ENCODE measurements around the gene CSGALNACT2. TPM values are rescaled to one million over a fixed set of nuclear protein-coding genes. Genes with fewer than 3 reads are reported as not detected.

Gene CSGALNACT2
- total and polyA plus RNA-seq, 2 of the 13 experiments (the other 11 are each of a cell fraction or from before 2014, with no cell fraction given) = 3.3 to 7.1 TPM

GRCh38 chr10:43229208-43230061 lies 91.2 kb downstream of the CSGALNACT2 start:
- intact Hi-C loops (cut with micrococcal nuclease; ENCODE audit: unreplicated experiment) (no loop called here), in situ Hi-C loops (cut with HindIII; ENCODE audit: extremely low pct_ligation_motif_present, low pct_unique_long_range_greater_than_20kb) (no loop called here)
- no peak overlapping the region for H3K9ac ChIP-seq (ENCODE audit: insufficient read depth, low read depth, low read length)
- ATAC-seq (peak; percentile 80), FAIRE-seq (no peak), DNase-seq (ENCODE audit: low spot score) (no peak)
- ChIA-PET POLR2A (no interaction called here), CTCF (ENCODE audit: low intra/inter-chr PET ratio, low total read pairs) (no interaction called here)
- 10% methylated on average over 12 of the region's 99 CpGs for WGBS (ENCODE audit: low lambda C conversion rate)
- H3K27ac ChIP-seq (ENCODE audit: extremely low read length, insufficient read depth, low read length) = no peak overlapping the region
- H3K27me3 ChIP-seq (ENCODE audit: control insufficient read depth in 1 of 2, insufficient read depth in 2 of 2, low read length in 2 of 2) = peaks cover 11 to 59% of the 10 kb centered on the region in 2 experiments; a peak in 4 of 5 replicates
- no peaks in the 10 kb centered on the region for H3K79me2 ChIP-seq (ENCODE audit: insufficient read depth, low read length)
- no peaks in the 10 kb centered on the region for H3K9me3 ChIP-seq (ENCODE audit: low read length)
- H3K36me3 ChIP-seq (replicated peaks in 1 of 2; ENCODE audit: control insufficient read depth in 1 of 2, insufficient read depth in 2 of 2, low read length in 2 of 2) = no peaks in the 10 kb centered on the region
- H3K4me1 ChIP-seq (ENCODE audit: insufficient read depth, low read length) = no peaks in the 10 kb centered on the region
- H3K4me2 ChIP-seq (ENCODE audit: low read depth, low read length) = peak overlapping the region; percentile 45
- peak overlapping the region in 2 of 3 experiments; percentile 33 to 50; a peak in 3 of 6 replicates for H3K4me3 ChIP-seq (replicated peaks in 1 of 3; ENCODE audit: insufficient read depth in 1 of 3, low read depth in 2 of 3, low read length in 3 of 3)
- H2AFZ ChIP-seq (ENCODE audit: low read length) = no peak overlapping the region
- BruUV-seq (replicated peaks) = no TSS peak
- H4K20me1 ChIP-seq (ENCODE audit: insufficient read depth, low read length) = no peaks in the 10 kb centered on the region
- TF ChIP-seq HIC2 (CRISPR knock-in tag; IDR thresholded peaks at IDR 0.05; ENCODE audit: low read depth) (no peak), TAF15 (IDR thresholded peaks at IDR 0.05; ENCODE audit: low read depth, low read length, poor library complexity, severe bottlenecking) (no peak), ZNF598 (CRISPR knock-in tag; IDR thresholded peaks at IDR 0.05; ENCODE audit: borderline replicate concordance) (no peak), ZNF101 (CRISPR knock-in tag; IDR thresholded peaks at IDR 0.05; ENCODE audit: borderline replicate concordance, low read depth) (no peak), ZNF777 (CRISPR knock-in tag; IDR thresholded peaks at IDR 0.05) (peak; percentile 85), ZNF652 (CRISPR knock-in tag; IDR thresholded peaks at IDR 0.05; ENCODE audit: borderline replicate concordance, low read depth) (no peak), CTCF (CRISPR knock-in tag; IDR thresholded peaks at IDR 0.05) (peak; percentile 24; the same call in 1 of the 2 replicates), ZNF44 (CRISPR knock-in tag; IDR thresholded peaks at IDR 0.05) (no peak), HNRNPL (IDR thresholded peaks at IDR 0.05; ENCODE audit: low read depth, low read length) (no peak), POGK (CRISPR knock-in tag; conservative IDR thresholded peaks at IDR 0.05) (0 out of 2 replicates have a peak, but pooled peaks have one; percentile 25), ZNF800 (CRISPR knock-in tag; IDR thresholded peaks at IDR 0.05) (peak; percentile 64; the same call in 1 of the 2 replicates), SMAD3 (CRISPR knock-in tag; IDR thresholded peaks at IDR 0.05) (no peak)

Measured in HepG2 (cell line).